Liver (tissue), 9 donors: ENCODE results near the gene FRMPD1. TPM values are rescaled to one million over a fixed set of nuclear protein-coding genes. Genes with fewer than 3 reads are reported as not detected.
A peak's percentile ranks its signal among the peaks of the same experiment; 100 is the strongest.

Experiments
- DNase-seq: peaks from one replicate; pipeline ENCODE4 v3.0.0-alpha.2; 2017; ENCODE audit warnings: low spot score
- H3K27ac ChIP-seq, 2 donors: one replicate each; pipeline ENCODE4 v1.7.0; 2013; ENCODE audit warnings: inconsistent platforms in 2 of 2, low read length in 2 of 2, control low read depth in 1 of 2, low read depth in 1 of 2, mild to moderate bottlenecking in 1 of 2
- H3K27me3 ChIP-seq, 4 donors: one replicate each; pipeline versions ENCODE4 v1.6.1 to v1.7.0; 2013; ENCODE audit warnings: low read length in 3 of 4, inconsistent platforms in 1 of 4, mild to moderate bottlenecking in 1 of 4, moderate library complexity in 1 of 4; ENCODE audit not compliant: control insufficient read depth in 4 of 4, insufficient read depth in 4 of 4
- H3K36me3 ChIP-seq, 4 donors: one replicate each; pipeline versions ENCODE4 v1.6.1 to v1.7.0; 2013; ENCODE audit warnings: low read length in 3 of 4, mild to moderate bottlenecking in 3 of 4, low read depth in 1 of 4, moderate library complexity in 1 of 4; ENCODE audit not compliant: control insufficient read depth in 4 of 4, insufficient read depth in 3 of 4
- H3K4me1 ChIP-seq, 4 donors: one replicate each; pipeline versions ENCODE4 v1.6.1 to v1.7.0; 2013; ENCODE audit warnings: low read length in 3 of 4, mild to moderate bottlenecking in 3 of 4, moderate library complexity in 1 of 4; ENCODE audit not compliant: control insufficient read depth in 4 of 4, insufficient read depth in 4 of 4
- H3K4me3 ChIP-seq, 3 donors: one replicate each; pipeline versions ENCODE4 v1.6.1 to v1.7.0; 2013; ENCODE audit warnings: low read length in 3 of 3, control low read depth in 1 of 3, low read depth in 1 of 3, mild to moderate bottlenecking in 1 of 3
- H3K9ac ChIP-seq, 2 donors: one replicate each; pipeline ENCODE4 v1.7.0; 2013; ENCODE audit warnings: low read length in 2 of 2, mild to moderate bottlenecking in 2 of 2, moderate library complexity in 2 of 2, control low read depth in 1 of 2, low read depth in 1 of 2
- H3K9me3 ChIP-seq, 4 donors: one replicate each; pipeline versions ENCODE4 v1.6.1 to v1.7.0; 2013; ENCODE audit warnings: low read length in 3 of 4; ENCODE audit not compliant: control insufficient read depth in 4 of 4
- CTCF ChIP-seq: fragments of 150-350 bp; IDR thresholded peaks from 2 replicates; pipeline ENCODE4 v1.5.1; 2017; ENCODE audit warnings: improper control_type of control experiment, low read depth, low read length; ENCODE audit not compliant: missing input control
- EGR1 ChIP-seq, 2 donors: IDR thresholded peaks; 2 replicates each; pipeline ENCODE4 v1.6.1; 2016 to 2018; ENCODE audit warnings: antibody characterized with exemption in 2 of 2, low read depth in 2 of 2
- FOXA1 ChIP-seq: IDR thresholded peaks from 2 replicates; pipeline ENCODE4 v1.6.1; 2016; ENCODE audit warnings: antibody characterized with exemption
- FOXA2 ChIP-seq: IDR thresholded peaks from 2 replicates; pipeline ENCODE4 v1.6.1; 2016; ENCODE audit warnings: antibody characterized with exemption
- GABPA ChIP-seq, 2 donors: IDR thresholded peaks in 1 of 2; conservative IDR thresholded peaks in 1 of 2; 2 replicates each; pipeline ENCODE4 v1.6.1; 2016; ENCODE audit warnings: antibody characterized with exemption in 2 of 2, mild to moderate bottlenecking in 1 of 2, moderate library complexity in 1 of 2
- HNF4A ChIP-seq, 2 donors: conservative IDR thresholded peaks; 2 replicates each; pipeline ENCODE4 v1.6.1; 2016; ENCODE audit warnings: antibody characterized with exemption in 2 of 2, mild to moderate bottlenecking in 2 of 2
- JUND ChIP-seq, 2 donors: IDR thresholded peaks; 2 replicates each; pipeline ENCODE4 v1.6.1; 2016; ENCODE audit warnings: antibody characterized with exemption in 2 of 2
- NR2F2 ChIP-seq: IDR thresholded peaks from 2 replicates; pipeline ENCODE4 v1.6.1; 2016; ENCODE audit warnings: antibody characterized with exemption
- RAD21 ChIP-seq, 2 donors: IDR thresholded peaks; 2 replicates each; pipeline ENCODE4 v1.6.1; 2016; ENCODE audit warnings: antibody characterized with exemption in 2 of 2, mild to moderate bottlenecking in 2 of 2
- RXRA ChIP-seq, 2 donors: IDR thresholded peaks; 2 replicates each; pipeline ENCODE4 v1.6.1; 2017 to 2018; ENCODE audit warnings: antibody characterized with exemption in 2 of 2, mild to moderate bottlenecking in 1 of 2
- SP1 ChIP-seq: IDR thresholded peaks from 2 replicates; pipeline ENCODE4 v1.6.1; 2018; ENCODE audit warnings: antibody characterized with exemption, mild to moderate bottlenecking
- TAF1 ChIP-seq: conservative IDR thresholded peaks from 2 replicates; pipeline ENCODE4 v1.6.1; 2016; ENCODE audit warnings: antibody characterized with exemption, mild to moderate bottlenecking
- WGBS: extraction: QIAGEN DNeasy Blood & Tissue Kit; methylation state at CpG from one replicate; pipeline ENCODE4 v1.1.7; 2013; 5-methylcytosine and 5-hydroxymethylcytosine counted together
- polyA plus RNA-seq, 2 donors: library from polyadenylated mRNA; stranded (reverse) in 1 of 2; unstranded in 1 of 2; fragments of 200-250 nt in 1 of 2; fragments of >200 nt in 1 of 2; fragmentation: Nextera tagmentation in 1 of 2; extraction: Ambion mirVana in 1 of 2; gene quantifications; one replicate each; pipeline versions ENCODE4 v1.2.1 to v1.2.3, GENCODE V29; 2013 to 2015
- total RNA-seq, 2 donors: library from RNA; depleted of rRNA; stranded (reverse); fragments of >200 nt; gene quantifications; one replicate each; pipeline ENCODE4 v1.2.3, GENCODE V29; 2014
- TF ChIP-seq, protein P1 (sequence below): IDR thresholded peaks from 2 replicates; pipeline ENCODE4 v1.6.1; 2016; ENCODE audit warnings: antibody characterized with exemption, mild to moderate bottlenecking
- TF ChIP-seq, protein P2 (sequence below): IDR thresholded peaks from 2 replicates; pipeline ENCODE4 v1.6.1; 2016; ENCODE audit warnings: antibody characterized with exemption
- donor health status: healthy.
- donor health status: healthy.
- donor health status: healthy.
- donor health status: healthy.
- donor health status: healthy.

Gene FRMPD1
- total and polyA plus RNA-seq, 4 donors: 0.06 to 1.8 (median 0.17) TPM

GRCh38 chr9:37679649-37680402 lies 29.1 kb downstream of the FRMPD1 start:
- Histone ChIP-seq H3K36me3 (no peaks in the 10 kb centered on the region), H3K4me3 (no peak overlapping the region), H3K9ac (no peak overlapping the region), H3K27ac (no peak overlapping the region), H3K9me3 (no peaks in the 10 kb centered on the region), H3K4me1 (no peaks in the 10 kb centered on the region), H3K27me3 (no peaks in the 10 kb centered on the region)
- 80% methylated on average over 8 of the region's 8 CpGs for WGBS
- TF ChIP-seq EGR1 (IDR thresholded peaks at IDR 0.05; ENCODE audit: low read depth in 2 of 2) (no peak), TAF1 (no peak), FOXA2 (no peak), FOXA1 (no peak), GABPA (IDR thresholded peaks at IDR 0.05 in 1 of 2, conservative IDR thresholded peaks at IDR 0.05 in 1 of 2) (no peak), SP1 (no peak), RXRA (IDR thresholded peaks at IDR 0.05) (no peak), JUND (IDR thresholded peaks at IDR 0.05) (no peak), CTCF (no peak), NR2F2 (no peak), HNF4A (conservative IDR thresholded peaks at IDR 0.05) (no peak)
- TF ChIP-seq, protein P1, sequence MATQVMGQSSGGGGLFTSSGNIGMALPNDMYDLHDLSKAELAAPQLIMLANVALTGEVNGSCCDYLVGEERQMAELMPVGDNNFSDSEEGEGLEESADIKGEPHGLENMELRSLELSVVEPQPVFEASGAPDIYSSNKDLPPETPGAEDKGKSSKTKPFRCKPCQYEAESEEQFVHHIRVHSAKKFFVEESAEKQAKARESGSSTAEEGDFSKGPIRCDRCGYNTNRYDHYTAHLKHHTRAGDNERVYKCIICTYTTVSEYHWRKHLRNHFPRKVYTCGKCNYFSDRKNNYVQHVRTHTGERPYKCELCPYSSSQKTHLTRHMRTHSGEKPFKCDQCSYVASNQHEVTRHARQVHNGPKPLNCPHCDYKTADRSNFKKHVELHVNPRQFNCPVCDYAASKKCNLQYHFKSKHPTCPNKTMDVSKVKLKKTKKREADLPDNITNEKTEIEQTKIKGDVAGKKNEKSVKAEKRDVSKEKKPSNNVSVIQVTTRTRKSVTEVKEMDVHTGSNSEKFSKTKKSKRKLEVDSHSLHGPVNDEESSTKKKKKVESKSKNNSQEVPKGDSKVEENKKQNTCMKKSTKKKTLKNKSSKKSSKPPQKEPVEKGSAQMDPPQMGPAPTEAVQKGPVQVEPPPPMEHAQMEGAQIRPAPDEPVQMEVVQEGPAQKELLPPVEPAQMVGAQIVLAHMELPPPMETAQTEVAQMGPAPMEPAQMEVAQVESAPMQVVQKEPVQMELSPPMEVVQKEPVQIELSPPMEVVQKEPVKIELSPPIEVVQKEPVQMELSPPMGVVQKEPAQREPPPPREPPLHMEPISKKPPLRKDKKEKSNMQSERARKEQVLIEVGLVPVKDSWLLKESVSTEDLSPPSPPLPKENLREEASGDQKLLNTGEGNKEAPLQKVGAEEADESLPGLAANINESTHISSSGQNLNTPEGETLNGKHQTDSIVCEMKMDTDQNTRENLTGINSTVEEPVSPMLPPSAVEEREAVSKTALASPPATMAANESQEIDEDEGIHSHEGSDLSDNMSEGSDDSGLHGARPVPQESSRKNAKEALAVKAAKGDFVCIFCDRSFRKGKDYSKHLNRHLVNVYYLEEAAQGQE: no peak
- peak; percentile 56 for DNase-seq

GRCh38 chr9:37682951-37683350 lies 32.2 kb downstream of the FRMPD1 start:
- Histone ChIP-seq H3K36me3 (no peaks in the 10 kb centered on the region), H3K27me3 (no peaks in the 10 kb centered on the region), H3K9ac (no peak overlapping the region), H3K4me1 (no peaks in the 10 kb centered on the region), H3K4me3 (no peak overlapping the region), H3K9me3 (no peaks in the 10 kb centered on the region), H3K27ac (no peak overlapping the region)
- no peak for DNase-seq
- TF ChIP-seq HNF4A (conservative IDR thresholded peaks at IDR 0.05) (no peak), RAD21 (IDR thresholded peaks at IDR 0.05) (no peak), GABPA (IDR thresholded peaks at IDR 0.05 in 1 of 2, conservative IDR thresholded peaks at IDR 0.05 in 1 of 2) (no peak), CTCF (no peak), FOXA1 (no peak), RXRA (IDR thresholded peaks at IDR 0.05) (no peak)
- TF ChIP-seq, protein P2, sequence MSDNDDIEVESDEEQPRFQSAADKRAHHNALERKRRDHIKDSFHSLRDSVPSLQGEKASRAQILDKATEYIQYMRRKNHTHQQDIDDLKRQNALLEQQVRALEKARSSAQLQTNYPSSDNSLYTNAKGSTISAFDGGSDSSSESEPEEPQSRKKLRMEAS: no peak
- TF ChIP-seq, protein P1: no peak
- 80% methylated on average over 3 of the region's 3 CpGs for WGBS
